GM18907 (cell line): ENCODE results near the gene ADAMTS16.

ENCODE experiments used
- ATAC-seq: cut with Tn5 transposase; IDR thresholded peaks from one replicate; pipeline ENCODE4 v1.9.1; 2021; ENCODE audit warnings: mild to moderate bottlenecking, moderate library complexity; ENCODE audit not compliant: unreplicated experiment

ADAMTS16 gene

GRCh38 chr5:5369051-5369605 lies 229.0 kb downstream of the ADAMTS16 start:
- no peak for ATAC-seq
